Measurements from ENCODE around the gene SACM1L. TPM values are rescaled to one million over a fixed set of nuclear protein-coding genes. Genes with fewer than 3 reads are reported as not detected.
A peak's percentile ranks its signal among the peaks of the same experiment; 100 is the strongest.

The SACM1L gene
- total RNA-seq, 1 donor from 2014 or later: 34.5 TPM

DNA sequence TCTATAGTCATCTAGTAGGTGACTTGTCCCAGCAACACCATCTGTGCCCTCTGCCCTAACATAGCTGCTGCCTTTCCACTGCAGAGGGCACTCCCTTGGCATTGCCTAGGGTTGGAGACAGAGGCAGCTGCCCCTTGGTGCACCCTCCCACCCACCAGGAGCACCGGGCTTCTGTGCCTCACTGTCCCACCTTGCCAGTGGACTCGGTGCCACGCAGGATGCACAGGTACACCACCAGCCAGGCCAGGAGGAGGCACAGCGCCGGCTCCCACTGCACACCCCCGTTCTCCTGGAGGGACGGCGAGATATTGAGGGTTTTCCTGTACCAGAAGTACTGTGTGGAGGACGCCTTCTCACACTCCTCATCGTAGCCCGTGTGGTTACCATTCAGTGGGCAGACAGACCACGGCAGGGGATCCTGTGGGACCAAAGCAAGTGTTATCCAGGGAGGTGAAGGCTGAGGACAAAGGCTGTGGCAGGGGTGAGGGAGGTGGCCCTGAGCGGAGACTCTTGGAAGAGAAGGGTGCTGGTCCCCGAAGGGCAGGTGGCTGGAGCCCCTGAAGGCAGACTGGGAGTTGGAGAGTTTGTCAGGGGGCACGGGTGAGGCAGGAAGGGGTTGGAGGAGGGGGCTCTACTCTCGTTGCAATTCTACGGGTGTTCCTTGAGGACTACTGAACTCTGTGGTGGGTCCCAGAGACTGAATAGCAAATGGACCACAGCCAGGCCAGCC is 86.5 kb downstream of the SACM1L start:
- H3K9me3 Mint-ChIP-seq (ENCODE audit: low read depth): no peaks in the 10 kb centered on the region
- H3K27me3 Mint-ChIP-seq (ENCODE audit: low read depth): peaks cover 35% of the 10 kb centered on the region
- no peaks in the 10 kb centered on the region for H3K4me1 Mint-ChIP-seq (ENCODE audit: low read depth)
- H3K36me3 Mint-ChIP-seq (ENCODE audit: low read depth): no peaks in the 10 kb centered on the region
- no peak for DNase-seq (ENCODE audit: low spot score)
- no peak overlapping the region for H3K27ac Mint-ChIP-seq (ENCODE audit: unreplicated experiment)
- TF ChIP-seq, protein P1, sequence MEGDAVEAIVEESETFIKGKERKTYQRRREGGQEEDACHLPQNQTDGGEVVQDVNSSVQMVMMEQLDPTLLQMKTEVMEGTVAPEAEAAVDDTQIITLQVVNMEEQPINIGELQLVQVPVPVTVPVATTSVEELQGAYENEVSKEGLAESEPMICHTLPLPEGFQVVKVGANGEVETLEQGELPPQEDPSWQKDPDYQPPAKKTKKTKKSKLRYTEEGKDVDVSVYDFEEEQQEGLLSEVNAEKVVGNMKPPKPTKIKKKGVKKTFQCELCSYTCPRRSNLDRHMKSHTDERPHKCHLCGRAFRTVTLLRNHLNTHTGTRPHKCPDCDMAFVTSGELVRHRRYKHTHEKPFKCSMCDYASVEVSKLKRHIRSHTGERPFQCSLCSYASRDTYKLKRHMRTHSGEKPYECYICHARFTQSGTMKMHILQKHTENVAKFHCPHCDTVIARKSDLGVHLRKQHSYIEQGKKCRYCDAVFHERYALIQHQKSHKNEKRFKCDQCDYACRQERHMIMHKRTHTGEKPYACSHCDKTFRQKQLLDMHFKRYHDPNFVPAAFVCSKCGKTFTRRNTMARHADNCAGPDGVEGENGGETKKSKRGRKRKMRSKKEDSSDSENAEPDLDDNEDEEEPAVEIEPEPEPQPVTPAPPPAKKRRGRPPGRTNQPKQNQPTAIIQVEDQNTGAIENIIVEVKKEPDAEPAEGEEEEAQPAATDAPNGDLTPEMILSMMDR (IDR thresholded peaks at IDR 0.05): no peak
- no peak overlapping the region for H3K4me3 Mint-ChIP-seq (ENCODE audit: unreplicated experiment)

DNA sequence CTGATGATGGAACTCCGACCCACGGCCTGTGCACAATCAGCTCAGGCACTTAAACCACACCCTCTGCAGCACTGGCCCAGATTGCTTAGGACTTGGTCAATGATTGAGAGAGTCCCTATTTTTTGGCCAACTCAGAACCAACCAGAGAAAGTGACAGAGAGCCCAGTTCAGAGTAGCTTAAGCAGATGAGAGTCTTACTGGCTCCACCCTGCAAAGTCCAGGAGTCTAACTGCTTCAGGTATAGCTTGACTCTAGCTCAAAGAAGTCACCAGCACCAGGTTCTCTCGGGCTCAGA is 87.1 kb downstream of the SACM1L start:
- Mint-ChIP-seq H3K27me3 (ENCODE audit: low read depth) (peaks cover 34% of the 10 kb centered on the region), H3K4me3 (ENCODE audit: unreplicated experiment) (no peak overlapping the region), H3K27ac (ENCODE audit: unreplicated experiment) (no peak overlapping the region), H3K36me3 (ENCODE audit: low read depth) (no peaks in the 10 kb centered on the region), H3K9me3 (ENCODE audit: low read depth) (no peaks in the 10 kb centered on the region), H3K4me1 (ENCODE audit: low read depth) (no peaks in the 10 kb centered on the region)
- TF ChIP-seq, protein P1 (IDR thresholded peaks at IDR 0.05): no peak
- DNase-seq (ENCODE audit: low spot score): no peak

DNA sequence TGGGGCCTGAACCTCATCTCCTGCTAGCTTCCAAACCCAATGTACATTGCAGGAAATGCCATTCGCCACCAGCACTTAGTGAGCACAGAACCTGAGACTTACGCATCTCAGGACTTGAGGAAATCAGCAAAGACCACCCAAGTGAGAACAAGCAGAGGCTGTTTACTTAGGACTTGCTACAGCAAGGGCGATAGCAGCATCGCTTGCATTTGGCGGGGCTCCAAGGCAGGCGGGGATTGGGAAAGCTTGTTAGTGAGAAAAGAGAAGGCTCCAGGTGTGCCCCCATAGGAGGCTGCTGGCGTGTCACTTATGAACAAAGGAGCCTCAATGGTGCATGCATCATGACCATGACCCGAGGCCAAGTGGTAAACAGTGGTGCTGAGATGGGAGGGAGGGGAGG is 87.4 kb downstream of the SACM1L start:
- no peak overlapping the region for H3K4me3 Mint-ChIP-seq (ENCODE audit: unreplicated experiment)
- no peaks in the 10 kb centered on the region for H3K4me1 Mint-ChIP-seq (ENCODE audit: low read depth)
- no peaks in the 10 kb centered on the region for H3K36me3 Mint-ChIP-seq (ENCODE audit: low read depth)
- no peak overlapping the region for H3K27ac Mint-ChIP-seq (ENCODE audit: unreplicated experiment)
- peaks cover 36% of the 10 kb centered on the region for H3K27me3 Mint-ChIP-seq (ENCODE audit: low read depth)
- H3K9me3 Mint-ChIP-seq (ENCODE audit: low read depth): no peaks in the 10 kb centered on the region
- TF ChIP-seq, protein P1 (IDR thresholded peaks at IDR 0.05): no peak
- DNase-seq (ENCODE audit: low spot score): peak; percentile 59

DNA sequence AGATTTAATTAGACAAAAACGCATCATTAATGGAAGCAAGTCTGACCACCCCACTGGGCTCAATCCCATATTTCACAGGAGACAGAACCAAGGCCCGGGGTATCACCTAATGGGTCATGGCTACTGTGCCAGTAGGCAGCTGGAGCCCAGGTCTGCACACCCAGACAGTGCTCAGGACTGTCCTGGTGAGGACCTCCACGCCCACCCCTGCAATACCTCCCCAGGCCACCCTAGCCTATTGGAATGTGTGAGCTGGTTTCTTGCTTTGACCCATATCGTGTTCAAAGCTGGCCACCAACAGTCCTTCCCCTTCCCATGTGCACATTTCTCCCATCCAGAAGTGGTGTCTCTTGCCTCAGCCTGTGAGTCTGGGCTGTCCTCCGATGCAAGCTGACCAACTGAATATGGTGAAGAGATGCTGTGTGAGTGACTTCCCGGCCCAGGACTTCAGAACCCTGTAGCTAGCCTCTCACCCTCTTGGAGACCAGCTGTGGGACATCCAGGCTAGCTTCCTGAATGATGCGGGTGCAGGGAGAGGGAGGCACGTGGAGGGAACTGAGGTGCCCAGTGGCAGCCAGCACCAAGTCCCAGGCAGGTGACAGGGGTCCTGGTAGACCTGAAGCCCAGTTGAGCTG is 88.0 kb downstream of the SACM1L start:
- H3K4me3 Mint-ChIP-seq (ENCODE audit: unreplicated experiment): no peak overlapping the region
- no peak overlapping the region for H3K27ac Mint-ChIP-seq (ENCODE audit: unreplicated experiment)
- H3K9me3 Mint-ChIP-seq (ENCODE audit: low read depth): no peaks in the 10 kb centered on the region

DNA sequence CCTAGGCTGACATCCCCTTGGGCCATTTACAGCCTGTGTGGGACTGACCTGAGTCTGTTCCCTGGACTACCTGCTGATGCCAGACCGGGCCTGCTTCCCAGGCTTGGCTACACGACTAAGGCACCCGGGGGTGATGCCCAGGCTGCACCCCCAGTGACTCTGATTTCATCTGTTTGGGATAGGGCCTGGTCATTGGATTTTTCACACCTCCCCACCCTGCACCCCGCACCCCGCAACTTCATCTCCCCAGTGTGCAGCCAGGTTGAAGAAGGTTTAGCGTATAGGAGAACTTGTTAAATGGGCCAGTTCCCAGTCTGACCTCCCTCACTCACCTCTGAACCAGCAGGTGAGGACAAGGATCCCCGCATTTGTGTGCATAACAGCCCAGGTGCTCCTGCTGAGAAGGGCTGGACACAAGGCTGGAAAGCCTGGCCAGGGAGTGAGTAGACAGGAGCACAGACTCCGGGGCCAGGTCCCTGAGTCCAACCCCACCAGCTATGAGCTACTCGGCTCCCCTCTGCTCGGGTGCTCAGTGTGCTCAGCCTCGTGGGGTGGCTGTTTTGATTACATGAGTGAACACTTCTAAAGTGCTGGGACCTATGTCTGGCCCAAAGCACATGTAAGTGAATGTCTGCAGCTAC is 88.7 kb downstream of the SACM1L start:
- Mint-ChIP-seq H3K4me1 (ENCODE audit: low read depth) (no peaks in the 10 kb centered on the region), H3K36me3 (ENCODE audit: low read depth) (no peaks in the 10 kb centered on the region), H3K27ac (ENCODE audit: unreplicated experiment) (no peak overlapping the region), H3K9me3 (ENCODE audit: low read depth) (no peaks in the 10 kb centered on the region), H3K27me3 (ENCODE audit: low read depth) (peaks cover 32% of the 10 kb centered on the region), H3K4me3 (ENCODE audit: unreplicated experiment) (no peak overlapping the region)
- TF ChIP-seq, protein P1 (IDR thresholded peaks at IDR 0.05): no peak
- DNase-seq (ENCODE audit: low spot score): no peak

More for the DNA sequence above, 88.0 kb downstream of the SACM1L start:
- TF ChIP-seq, protein P1 (IDR thresholded peaks at IDR 0.05): no peak
- no peaks in the 10 kb centered on the region for H3K4me1 Mint-ChIP-seq (ENCODE audit: low read depth)
- no peaks in the 10 kb centered on the region for H3K36me3 Mint-ChIP-seq (ENCODE audit: low read depth)
- no peak for DNase-seq (ENCODE audit: low spot score)
- peaks cover 33% of the 10 kb centered on the region for H3K27me3 Mint-ChIP-seq (ENCODE audit: low read depth)

Measured in chondrocyte (in vitro differentiated cells).